Measurements from ENCODE around the gene SRD5A2.

The SRD5A2 gene

GRCh38 chr2:31534636-31535035, 46.1 kb downstream of the SRD5A2 start:
- peaks cover 0 to 3% of the 10 kb centered on the region in 2 experiments for H3K4me1 ChIP-seq (ENCODE audit: control insufficient read depth in 1 of 2, insufficient read depth in 2 of 2, low read length in 2 of 2)
- no peak overlapping the region for H2BK12ac ChIP-seq (ENCODE audit: low read length)
- no peaks in the 10 kb centered on the region for H3K79me2 ChIP-seq (ENCODE audit: control insufficient read depth, insufficient read depth, low read length, poor library complexity)
- no peak overlapping the region for H3K23ac ChIP-seq (ENCODE audit: low read length)
- peak; percentile 63 to 84 for DNase-seq
- no peak overlapping the region for H4K91ac ChIP-seq (ENCODE audit: low read depth, low read length)
- H3K4me2 ChIP-seq (ENCODE audit: low read length): no peak overlapping the region
- H2AK5ac ChIP-seq (ENCODE audit: low read length): no peak overlapping the region
- H3K14ac ChIP-seq (ENCODE audit: low read length): no peak overlapping the region
- no CpG with 5 or more reads among the region's 1 CpG for WGBS (ENCODE audit: extremely low coverage, insufficient coverage, insufficient read length)
- H4K12ac ChIP-seq (ENCODE audit: low read depth, low read length): no peak overlapping the region
- no peak overlapping the region for H3K4ac ChIP-seq (ENCODE audit: low read depth, low read length)
- H3K4me3 ChIP-seq (ENCODE audit: low read depth, low read length): no peak overlapping the region
- no peak overlapping the region for H2AFZ ChIP-seq (ENCODE audit: insufficient read depth, low read length, poor library complexity)
- no peak overlapping the region for H2BK5ac ChIP-seq (ENCODE audit: low read depth, low read length, poor library complexity)
- H3K27ac ChIP-seq (ENCODE audit: low read depth, low read length): no peak overlapping the region
- H3K36me3 ChIP-seq (ENCODE audit: control insufficient read depth in 1 of 2, insufficient read depth in 2 of 2, low read length in 2 of 2): no peaks in the 10 kb centered on the region
- H4K8ac ChIP-seq (ENCODE audit: low read depth, low read length): no peak overlapping the region
- H3K18ac ChIP-seq (ENCODE audit: low read length): no peak overlapping the region
- H3K9me3 ChIP-seq (ENCODE audit: insufficient read depth, low read depth, low read length): no peaks in the 10 kb centered on the region
- no peaks in the 10 kb centered on the region for H3K79me1 ChIP-seq (ENCODE audit: low read length)
- H2BK120ac ChIP-seq (ENCODE audit: insufficient read depth, low read length, poor library complexity): no peak overlapping the region
- no peaks in the 10 kb centered on the region for H3K27me3 ChIP-seq (ENCODE audit: insufficient read depth, low read length)
- no peak overlapping the region for H3K9ac ChIP-seq (ENCODE audit: low read length)

GRCh38 chr2:31533036-31533435, 47.7 kb downstream of the SRD5A2 start:
- Histone ChIP-seq H2BK12ac (ENCODE audit: low read length) (no peak overlapping the region), H3K4me1 (ENCODE audit: control insufficient read depth in 1 of 2, insufficient read depth in 2 of 2, low read length in 2 of 2) (no peaks in the 10 kb centered on the region), H3K4me2 (ENCODE audit: low read length) (no peak overlapping the region), H3K4me3 (ENCODE audit: low read depth, low read length) (no peak overlapping the region), H2BK5ac (ENCODE audit: low read depth, low read length, poor library complexity) (no peak overlapping the region), H3K18ac (ENCODE audit: low read length) (no peak overlapping the region), H3K36me3 (ENCODE audit: control insufficient read depth in 1 of 2, insufficient read depth in 2 of 2, low read length in 2 of 2) (no peaks in the 10 kb centered on the region), H3K79me2 (ENCODE audit: control insufficient read depth, insufficient read depth, low read length, poor library complexity) (no peaks in the 10 kb centered on the region), H3K9me3 (ENCODE audit: insufficient read depth, low read depth, low read length) (no peaks in the 10 kb centered on the region), H3K14ac (ENCODE audit: low read length) (no peak overlapping the region), H3K27ac (ENCODE audit: low read depth, low read length) (no peak overlapping the region), H4K91ac (ENCODE audit: low read depth, low read length) (no peak overlapping the region), H2AK5ac (ENCODE audit: low read length) (no peak overlapping the region), H4K8ac (ENCODE audit: low read depth, low read length) (no peak overlapping the region), H3K79me1 (ENCODE audit: low read length) (no peaks in the 10 kb centered on the region), H4K12ac (ENCODE audit: low read depth, low read length) (no peak overlapping the region), H3K4ac (ENCODE audit: low read depth, low read length) (no peak overlapping the region), H2BK120ac (ENCODE audit: insufficient read depth, low read length, poor library complexity) (no peak overlapping the region), H3K23ac (ENCODE audit: low read length) (no peak overlapping the region), H3K9ac (ENCODE audit: low read length) (peak overlapping the region; percentile 41), H3K27me3 (ENCODE audit: insufficient read depth, low read length) (no peaks in the 10 kb centered on the region), H2AFZ (ENCODE audit: insufficient read depth, low read length, poor library complexity) (no peak overlapping the region)
- DNase-seq: no peak
- WGBS (ENCODE audit: extremely low coverage, insufficient coverage, insufficient read length): 100% methylated on average over 1 of the region's 1 CpG

GRCh38 chr2:31531101-31531500, 49.6 kb downstream of the SRD5A2 start:
- Histone ChIP-seq H3K27ac (ENCODE audit: low read depth, low read length) (no peak overlapping the region), H2BK12ac (ENCODE audit: low read length) (no peak overlapping the region), H3K18ac (ENCODE audit: low read length) (no peak overlapping the region), H3K9me3 (ENCODE audit: insufficient read depth, low read depth, low read length) (peaks cover 2% of the 10 kb centered on the region), H3K23ac (ENCODE audit: low read length) (no peak overlapping the region), H4K12ac (ENCODE audit: low read depth, low read length) (no peak overlapping the region), H3K14ac (ENCODE audit: low read length) (no peak overlapping the region), H3K4ac (ENCODE audit: low read depth, low read length) (no peak overlapping the region), H3K79me2 (ENCODE audit: control insufficient read depth, insufficient read depth, low read length, poor library complexity) (no peaks in the 10 kb centered on the region), H3K36me3 (ENCODE audit: control insufficient read depth in 1 of 2, insufficient read depth in 2 of 2, low read length in 2 of 2) (no peaks in the 10 kb centered on the region), H3K9ac (ENCODE audit: low read length) (no peak overlapping the region), H4K8ac (ENCODE audit: low read depth, low read length) (no peak overlapping the region), H3K4me1 (ENCODE audit: control insufficient read depth in 1 of 2, insufficient read depth in 2 of 2, low read length in 2 of 2) (no peaks in the 10 kb centered on the region), H4K91ac (ENCODE audit: low read depth, low read length) (no peak overlapping the region), H2AK5ac (ENCODE audit: low read length) (no peak overlapping the region), H2AFZ (ENCODE audit: insufficient read depth, low read length, poor library complexity) (no peak overlapping the region), H3K27me3 (ENCODE audit: insufficient read depth, low read length) (no peaks in the 10 kb centered on the region), H3K4me3 (ENCODE audit: low read depth, low read length) (no peak overlapping the region), H3K4me2 (ENCODE audit: low read length) (no peak overlapping the region), H2BK120ac (ENCODE audit: insufficient read depth, low read length, poor library complexity) (no peak overlapping the region), H3K79me1 (ENCODE audit: low read length) (no peaks in the 10 kb centered on the region), H2BK5ac (ENCODE audit: low read depth, low read length, poor library complexity) (no peak overlapping the region)
- DNase-seq: no peak
- no CpG with 5 or more reads among the region's 5 CpGs for WGBS (ENCODE audit: extremely low coverage, insufficient coverage, insufficient read length)

GRCh38 chr2:31529256-31529655, 51.5 kb downstream of the SRD5A2 start:
- H3K36me3 ChIP-seq (ENCODE audit: control insufficient read depth in 1 of 2, insufficient read depth in 2 of 2, low read length in 2 of 2): no peaks in the 10 kb centered on the region
- WGBS (ENCODE audit: extremely low coverage, insufficient coverage, insufficient read length): no CpG with 5 or more reads among the region's 8 CpGs
- no peak overlapping the region for H4K91ac ChIP-seq (ENCODE audit: low read depth, low read length)
- no peak overlapping the region for H3K4me2 ChIP-seq (ENCODE audit: low read length)
- no peak overlapping the region for H2AFZ ChIP-seq (ENCODE audit: insufficient read depth, low read length, poor library complexity)
- no peak overlapping the region for H4K12ac ChIP-seq (ENCODE audit: low read depth, low read length)
- H3K4ac ChIP-seq (ENCODE audit: low read depth, low read length): no peak overlapping the region
- no peak overlapping the region for H4K8ac ChIP-seq (ENCODE audit: low read depth, low read length)
- no peak overlapping the region for H3K23ac ChIP-seq (ENCODE audit: low read length)
- H3K79me1 ChIP-seq (ENCODE audit: low read length): no peaks in the 10 kb centered on the region
- H3K9me3 ChIP-seq (ENCODE audit: insufficient read depth, low read depth, low read length): peaks cover 2% of the 10 kb centered on the region
- H3K4me1 ChIP-seq (ENCODE audit: control insufficient read depth in 1 of 2, insufficient read depth in 2 of 2, low read length in 2 of 2): no peaks in the 10 kb centered on the region
- no peak overlapping the region for H2AK5ac ChIP-seq (ENCODE audit: low read length)
- no peak overlapping the region for H3K14ac ChIP-seq (ENCODE audit: low read length)
- no peak overlapping the region for H3K9ac ChIP-seq (ENCODE audit: low read length)
- H2BK12ac ChIP-seq (ENCODE audit: low read length): no peak overlapping the region
- H3K27ac ChIP-seq (ENCODE audit: low read depth, low read length): no peak overlapping the region
- DNase-seq: no peak
- H3K79me2 ChIP-seq (ENCODE audit: control insufficient read depth, insufficient read depth, low read length, poor library complexity): no peaks in the 10 kb centered on the region
- H3K27me3 ChIP-seq (ENCODE audit: insufficient read depth, low read length): no peaks in the 10 kb centered on the region
- no peak overlapping the region for H3K4me3 ChIP-seq (ENCODE audit: low read depth, low read length)
- H3K18ac ChIP-seq (ENCODE audit: low read length): no peak overlapping the region
- no peak overlapping the region for H2BK120ac ChIP-seq (ENCODE audit: insufficient read depth, low read length, poor library complexity)
- H2BK5ac ChIP-seq (ENCODE audit: low read depth, low read length, poor library complexity): no peak overlapping the region

All from trophoblast cell (in vitro differentiated cells and primary cell).